ENCODE data around the gene CDC37. TPM values are rescaled to one million over a fixed set of nuclear protein-coding genes. Genes with fewer than 3 reads are reported as not detected.

Gene CDC37
- total RNA-seq, 1 donor from 2014 or later, result 112 TPM

GRCh38 chr19:10363789-10364281 is 39.5 kb downstream of the CDC37 start:
- intact Hi-C loops (cut with DNase I), result no loop called here

GRCh38 chr19:10362259-10362658 is 41.1 kb downstream of the CDC37 start:
- DNase-seq (ENCODE audit: extremely low spot score in 2 of 2), result no peak
- Histone ChIP-seq H3K4me3 (no peak overlapping the region), H3K27me3 (no peaks in the 10 kb centered on the region), H3K4me1 (no peaks in the 10 kb centered on the region), H3K27ac (no peak overlapping the region), H3K9me3 (no peaks in the 10 kb centered on the region), H3K36me3 (peaks cover 0 to 82% of the 10 kb centered on the region in 2 donors)
- TF ChIP-seq POLR2A (IDR thresholded peaks at IDR 0.05), result no peak
- TF ChIP-seq POLR2AphosphoS5 (IDR thresholded peaks at IDR 0.05; ENCODE audit: insufficient read depth in 1 of 2, low read depth in 1 of 2), result no peak
- TF ChIP-seq, protein P1, sequence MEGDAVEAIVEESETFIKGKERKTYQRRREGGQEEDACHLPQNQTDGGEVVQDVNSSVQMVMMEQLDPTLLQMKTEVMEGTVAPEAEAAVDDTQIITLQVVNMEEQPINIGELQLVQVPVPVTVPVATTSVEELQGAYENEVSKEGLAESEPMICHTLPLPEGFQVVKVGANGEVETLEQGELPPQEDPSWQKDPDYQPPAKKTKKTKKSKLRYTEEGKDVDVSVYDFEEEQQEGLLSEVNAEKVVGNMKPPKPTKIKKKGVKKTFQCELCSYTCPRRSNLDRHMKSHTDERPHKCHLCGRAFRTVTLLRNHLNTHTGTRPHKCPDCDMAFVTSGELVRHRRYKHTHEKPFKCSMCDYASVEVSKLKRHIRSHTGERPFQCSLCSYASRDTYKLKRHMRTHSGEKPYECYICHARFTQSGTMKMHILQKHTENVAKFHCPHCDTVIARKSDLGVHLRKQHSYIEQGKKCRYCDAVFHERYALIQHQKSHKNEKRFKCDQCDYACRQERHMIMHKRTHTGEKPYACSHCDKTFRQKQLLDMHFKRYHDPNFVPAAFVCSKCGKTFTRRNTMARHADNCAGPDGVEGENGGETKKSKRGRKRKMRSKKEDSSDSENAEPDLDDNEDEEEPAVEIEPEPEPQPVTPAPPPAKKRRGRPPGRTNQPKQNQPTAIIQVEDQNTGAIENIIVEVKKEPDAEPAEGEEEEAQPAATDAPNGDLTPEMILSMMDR (IDR thresholded peaks at IDR 0.05), result no peak
- intact Hi-C loops (cut with DNase I), result no loop called here

More at GRCh38 chr19:10363789-10364281, 39.5 kb downstream of the CDC37 start:
- H3K27me3 ChIP-seq, result no peaks in the 10 kb centered on the region
- H3K4me1 ChIP-seq, result no peaks in the 10 kb centered on the region
- no peak overlapping the region for H3K4me3 ChIP-seq
- H3K36me3 ChIP-seq, result peaks cover 0 to 83% of the 10 kb centered on the region in 2 donors
- TF ChIP-seq, protein P1 (IDR thresholded peaks at IDR 0.05), result no peak
- TF ChIP-seq POLR2A (IDR thresholded peaks at IDR 0.05), result no peak
- no peak for TF ChIP-seq POLR2AphosphoS5 (IDR thresholded peaks at IDR 0.05; ENCODE audit: insufficient read depth in 1 of 2, low read depth in 1 of 2)
- H3K27ac ChIP-seq, result no peak overlapping the region
- no peak for DNase-seq (ENCODE audit: extremely low spot score in 2 of 2)
- H3K9me3 ChIP-seq, result no peaks in the 10 kb centered on the region

DNA sequence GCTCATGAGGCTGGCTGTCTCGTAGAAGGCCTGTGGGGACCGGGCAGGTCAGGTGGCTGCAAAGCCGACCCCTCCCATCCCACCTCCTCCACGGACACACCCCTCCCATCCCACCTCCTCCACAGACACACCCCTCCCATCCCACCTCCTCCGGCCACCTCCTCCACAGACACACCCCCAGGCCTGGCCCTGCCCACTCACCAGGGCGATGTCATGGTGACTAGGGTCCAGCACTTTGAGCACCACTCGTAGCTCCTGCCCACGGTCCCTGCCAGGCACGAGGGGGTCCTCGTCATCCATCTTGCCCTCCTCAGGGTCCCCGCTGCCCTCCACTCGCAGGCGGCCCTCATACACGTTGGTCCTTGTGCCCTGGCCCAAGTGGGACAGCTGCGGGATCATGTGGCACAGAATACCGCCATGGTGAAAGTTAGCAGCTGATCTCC is 41.8 kb downstream of the CDC37 start:
- Histone ChIP-seq H3K4me1 (no peaks in the 10 kb centered on the region), H3K36me3 (peaks cover 0 to 76% of the 10 kb centered on the region in 2 donors), H3K27me3 (no peaks in the 10 kb centered on the region), H3K4me3 (no peak overlapping the region), H3K27ac (no peak overlapping the region), H3K9me3 (no peaks in the 10 kb centered on the region)
- DNase-seq (ENCODE audit: extremely low spot score in 2 of 2), result no peak
- TF ChIP-seq POLR2AphosphoS5 (IDR thresholded peaks at IDR 0.05; ENCODE audit: insufficient read depth in 1 of 2, low read depth in 1 of 2), result no peak
- no peak for TF ChIP-seq POLR2A (IDR thresholded peaks at IDR 0.05)
- TF ChIP-seq, protein P1 (IDR thresholded peaks at IDR 0.05), result no peak
- intact Hi-C loops (cut with DNase I), result no loop called here

- peaks cover 0 to 72% of the 10 kb centered on the region in 2 donors for H3K36me3 ChIP-seq
- intact Hi-C loops (cut with DNase I), result no loop called here
These were observed 46.9 kb downstream of the CDC37 start for GRCh38 chr19:10356431-10356830.

More at GRCh38 chr19:10356431-10356830, 46.9 kb downstream of the CDC37 start:
- no peak overlapping the region for H3K27ac ChIP-seq
- H3K9me3 ChIP-seq, result no peaks in the 10 kb centered on the region
- no peaks in the 10 kb centered on the region for H3K4me1 ChIP-seq
- no peaks in the 10 kb centered on the region for H3K27me3 ChIP-seq
- TF ChIP-seq, protein P1 (IDR thresholded peaks at IDR 0.05), result no peak
- TF ChIP-seq POLR2AphosphoS5 (IDR thresholded peaks at IDR 0.05; ENCODE audit: insufficient read depth in 1 of 2, low read depth in 1 of 2), result no peak
- no peak for TF ChIP-seq POLR2A (IDR thresholded peaks at IDR 0.05)
- H3K4me3 ChIP-seq, result no peak overlapping the region
- DNase-seq (ENCODE audit: extremely low spot score in 2 of 2), result no peak
